ENCODE measurements around the gene DEPDC5.

DNA sequence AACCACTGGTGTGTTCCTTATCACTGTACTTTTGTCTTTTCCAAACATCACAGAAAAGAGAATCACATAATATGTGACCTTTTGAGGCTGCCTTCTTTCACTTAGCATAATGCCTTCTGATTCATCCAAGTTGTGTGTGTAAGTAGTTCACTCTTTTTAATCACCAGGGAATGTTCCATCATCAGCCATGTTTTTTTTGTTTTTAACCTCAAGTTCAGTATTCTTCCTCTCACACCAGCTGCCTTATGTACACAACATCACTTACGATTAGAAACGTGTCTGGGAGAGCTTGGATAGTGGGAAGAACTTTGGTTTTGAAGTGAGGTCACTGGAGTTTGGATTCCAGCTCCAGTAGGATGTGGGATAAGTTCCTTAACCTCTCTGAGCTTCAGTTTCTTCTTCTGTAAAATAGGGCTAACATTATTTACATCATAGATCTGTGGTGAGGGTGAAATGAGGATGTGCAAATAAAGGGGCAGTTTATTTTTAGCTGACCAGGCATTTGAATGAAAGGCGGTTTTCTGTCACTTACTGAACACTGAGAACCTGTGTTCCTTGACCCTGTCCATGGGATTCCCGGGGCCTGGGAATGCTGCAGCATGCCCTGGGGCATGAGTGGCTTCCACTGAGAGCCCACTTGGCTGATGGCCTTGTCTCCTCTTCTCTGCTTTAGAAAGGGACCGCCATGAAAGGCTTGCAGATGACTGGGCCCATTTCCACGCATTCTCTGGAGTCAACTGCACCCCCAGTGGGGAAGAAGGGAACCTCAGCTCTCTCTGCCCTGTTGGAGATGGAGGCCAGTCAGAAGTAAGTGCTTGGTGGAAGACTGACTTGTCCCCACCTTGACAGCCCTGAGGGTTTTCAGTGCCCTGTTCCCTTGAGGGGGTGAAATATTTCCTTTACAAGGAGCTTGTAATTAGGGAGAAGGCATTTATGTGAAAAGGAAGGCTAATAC is 92.6 kb downstream of the DEPDC5 start:
- TF ChIP-seq POLR2AphosphoS5 (IDR thresholded peaks at IDR 0.05; ENCODE audit: borderline replicate concordance, low read depth, low read length) (no peak), EZH2 (IDR thresholded peaks at IDR 0.05) (no peak), FOXP2 (optimal IDR thresholded peaks at IDR 0.05; ENCODE audit: control extremely low read depth, extremely low read length, insufficient read depth) (no peak)

All from SK-N-MC (cell line).